Ovary (tissue), 3 donors: ENCODE data around the gene MRPL14.

ENCODE experiments used
- EP300 ChIP-seq: sonication (generic); formaldehyde crosslinking; IDR thresholded peaks from one replicate; pipeline ENCODE4 v1.6.1; 2017; ENCODE audit warnings: antibody characterized with exemption
- TF ChIP-seq, protein P1 (sequence below), 3 donors: fragments of 450-650 bp in 2 of 3; fragments of 200-600 bp in 1 of 3; IDR thresholded peaks; one replicate each; pipeline versions ENCODE4 v1.5.1 to v1.8.0; 2016 to 2022; ENCODE audit warnings: antibody characterized with exemption in 3 of 3, mild to moderate bottlenecking in 1 of 3
- donor health status: DM: no; HTN: no; CAD: no.

- TF ChIP-seq, protein P1, sequence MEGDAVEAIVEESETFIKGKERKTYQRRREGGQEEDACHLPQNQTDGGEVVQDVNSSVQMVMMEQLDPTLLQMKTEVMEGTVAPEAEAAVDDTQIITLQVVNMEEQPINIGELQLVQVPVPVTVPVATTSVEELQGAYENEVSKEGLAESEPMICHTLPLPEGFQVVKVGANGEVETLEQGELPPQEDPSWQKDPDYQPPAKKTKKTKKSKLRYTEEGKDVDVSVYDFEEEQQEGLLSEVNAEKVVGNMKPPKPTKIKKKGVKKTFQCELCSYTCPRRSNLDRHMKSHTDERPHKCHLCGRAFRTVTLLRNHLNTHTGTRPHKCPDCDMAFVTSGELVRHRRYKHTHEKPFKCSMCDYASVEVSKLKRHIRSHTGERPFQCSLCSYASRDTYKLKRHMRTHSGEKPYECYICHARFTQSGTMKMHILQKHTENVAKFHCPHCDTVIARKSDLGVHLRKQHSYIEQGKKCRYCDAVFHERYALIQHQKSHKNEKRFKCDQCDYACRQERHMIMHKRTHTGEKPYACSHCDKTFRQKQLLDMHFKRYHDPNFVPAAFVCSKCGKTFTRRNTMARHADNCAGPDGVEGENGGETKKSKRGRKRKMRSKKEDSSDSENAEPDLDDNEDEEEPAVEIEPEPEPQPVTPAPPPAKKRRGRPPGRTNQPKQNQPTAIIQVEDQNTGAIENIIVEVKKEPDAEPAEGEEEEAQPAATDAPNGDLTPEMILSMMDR (IDR thresholded peaks at IDR 0.05): no peak
- no peak for TF ChIP-seq EP300
Measured at GRCh38 chr6:44122801-44123200, 4.5 kb downstream of the MRPL14 start.
